NOMO-1 (cell line): Measurements from ENCODE around the gene POU2AF3.
A peak's percentile ranks its signal among the peaks of the same experiment; 100 is the strongest.
"Not testable (repeated sequence)": the region's sequence is repeated elsewhere in the genome, so short reads cannot be mapped to it uniquely, and the experiment has no call there.

Experiments
- DNase-seq, 2 experiments: peaks; one replicate each; lab custom pipeline; 2025; ENCODE audit not compliant: unreplicated experiment in 2 of 2; lab: John Stamatoyannopoulos, UW

POU2AF3 gene, protein sequence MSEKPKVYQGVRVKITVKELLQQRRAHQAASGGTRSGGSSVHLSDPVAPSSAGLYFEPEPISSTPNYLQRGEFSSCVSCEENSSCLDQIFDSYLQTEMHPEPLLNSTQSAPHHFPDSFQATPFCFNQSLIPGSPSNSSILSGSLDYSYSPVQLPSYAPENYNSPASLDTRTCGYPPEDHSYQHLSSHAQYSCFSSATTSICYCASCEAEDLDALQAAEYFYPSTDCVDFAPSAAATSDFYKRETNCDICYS

DNA sequence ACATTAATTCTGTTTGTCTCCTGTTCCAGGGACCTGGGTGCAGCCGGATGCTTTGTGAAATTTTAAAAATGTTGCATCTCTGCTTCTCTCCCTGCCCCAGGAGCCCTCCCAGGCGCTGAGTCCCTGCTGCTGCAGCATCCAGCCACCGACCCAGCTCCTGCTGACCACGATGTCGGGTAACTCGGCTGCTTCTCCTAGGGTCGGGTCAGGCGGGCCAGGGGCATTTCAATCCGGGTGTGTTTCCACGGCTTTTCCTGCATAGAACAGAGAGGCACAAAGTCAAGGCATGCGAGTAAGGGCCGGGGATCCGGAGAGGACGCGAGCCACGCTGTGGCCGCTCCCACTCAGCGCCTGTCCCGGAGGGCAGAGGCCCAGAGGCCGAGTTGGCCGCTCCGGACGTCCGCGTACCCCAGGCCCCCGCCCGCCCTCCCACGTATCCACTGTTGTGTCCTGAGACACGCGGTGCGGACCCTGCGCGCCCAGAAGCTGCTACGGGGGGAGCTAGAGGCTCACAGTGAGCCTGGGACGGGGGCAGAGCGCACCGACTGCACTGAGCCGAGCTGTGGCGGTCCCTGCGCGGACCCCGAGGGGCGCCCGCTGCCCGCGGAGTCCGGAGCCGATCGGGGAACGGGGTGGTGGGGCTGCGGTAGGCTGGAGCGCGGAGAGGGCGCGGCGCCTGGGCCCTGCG lies at the start of gene POU2AF3:
TSS of gene POU2AF3 (plus strand) at position 134 of the 688 bp plus-strand sequence. CDS start at position 170, 36 bp downstream.
- no peak for DNase-seq

DNA sequence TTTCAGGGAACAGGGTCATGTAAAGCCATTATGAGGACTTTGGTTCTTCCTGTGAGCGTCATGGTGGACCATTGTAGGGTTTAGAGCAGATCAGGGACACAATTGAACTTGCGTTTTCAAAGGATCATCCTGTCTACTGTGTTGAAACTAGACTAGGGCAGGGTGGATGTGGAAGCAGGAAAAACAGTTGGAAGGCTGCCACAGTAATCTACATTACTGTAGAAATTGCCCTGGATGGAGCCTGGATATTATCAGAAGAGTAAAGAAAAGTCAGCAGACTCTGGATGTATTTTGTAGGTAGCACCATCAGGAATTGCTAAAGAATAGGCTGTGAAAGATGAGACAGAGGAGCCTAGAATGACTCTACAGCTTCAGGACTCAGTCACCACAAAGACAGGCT lies 47.4 kb upstream of the POU2AF3 start:
- no peak for DNase-seq

DNA sequence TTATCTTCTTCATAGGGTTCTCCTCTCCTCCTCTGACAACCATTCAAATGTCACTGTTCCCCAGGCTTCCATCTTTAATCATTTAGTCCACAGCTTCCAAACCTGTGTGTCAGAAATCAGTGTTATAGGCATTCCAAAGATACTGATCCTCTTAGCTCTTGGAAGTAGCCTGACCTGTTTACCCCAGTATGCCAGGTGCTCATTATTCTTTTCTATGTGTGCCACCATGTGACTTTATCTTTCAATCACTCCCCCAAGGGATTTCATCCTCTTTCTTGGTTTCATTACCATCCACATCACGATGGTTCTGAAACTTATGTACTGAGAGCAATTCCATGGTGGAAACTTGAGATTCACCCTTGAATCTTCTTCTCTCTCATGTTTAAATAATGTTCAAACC lies 45.2 kb upstream of the POU2AF3 start:
- DNase-seq, result no peak

DNA sequence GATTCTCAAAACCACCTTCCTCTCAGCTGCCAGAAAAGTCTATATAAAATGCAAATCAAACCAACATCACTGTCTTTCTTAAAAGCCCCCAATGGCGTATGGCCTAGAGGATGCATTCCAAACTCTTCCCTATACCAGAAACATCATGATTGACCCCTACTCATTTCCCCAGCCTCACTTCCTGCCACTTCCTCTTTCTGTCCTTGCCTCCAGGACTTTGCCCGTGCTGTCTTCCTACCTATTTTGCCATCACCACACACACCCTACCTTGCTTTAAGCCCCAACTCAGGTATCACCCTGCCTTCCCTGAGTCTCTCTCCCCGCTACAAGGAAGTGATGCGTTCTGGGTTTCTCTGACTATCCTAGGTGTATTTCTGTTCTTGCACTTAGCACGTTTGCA lies 44.7 kb upstream of the POU2AF3 start:
- no peak for DNase-seq

DNA sequence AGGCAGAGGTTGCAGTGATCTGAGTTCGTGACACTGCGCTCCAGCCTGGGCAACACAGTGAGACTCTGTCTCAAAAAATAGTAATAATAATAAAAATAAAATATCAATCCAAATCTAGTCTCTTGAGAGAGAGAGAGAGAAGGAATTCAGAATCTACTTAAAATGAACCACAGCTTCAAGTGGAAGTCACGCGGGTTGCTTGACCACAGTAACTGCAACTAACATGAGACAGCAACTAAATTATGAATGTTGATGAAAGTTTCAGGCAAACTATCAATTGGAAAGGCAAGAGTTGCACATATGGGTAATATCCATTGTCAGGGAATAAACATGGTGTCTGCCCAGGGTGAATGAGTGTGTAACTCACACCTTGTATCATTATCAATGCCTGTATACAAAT lies 40.3 kb upstream of the POU2AF3 start:
- DNase-seq, result no peak

DNA sequence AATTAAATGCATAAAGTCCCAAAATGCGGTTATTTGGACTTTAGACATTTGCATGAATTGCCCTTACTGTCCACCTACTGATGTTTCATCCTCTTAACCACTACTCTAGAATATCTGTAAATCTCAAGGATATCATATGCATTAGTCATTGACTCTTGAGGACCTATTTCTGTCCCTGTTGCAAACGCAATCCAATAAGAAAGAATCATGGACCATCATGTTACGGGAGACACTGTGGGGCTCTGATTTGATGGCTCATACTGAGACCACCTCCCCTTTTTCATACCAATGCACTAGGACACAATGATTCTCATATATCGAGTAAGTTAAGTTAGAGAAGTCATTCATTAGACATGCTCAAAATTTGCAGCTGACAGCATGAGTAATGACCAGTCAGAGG lies 38.5 kb upstream of the POU2AF3 start:
- no peak for DNase-seq

DNA sequence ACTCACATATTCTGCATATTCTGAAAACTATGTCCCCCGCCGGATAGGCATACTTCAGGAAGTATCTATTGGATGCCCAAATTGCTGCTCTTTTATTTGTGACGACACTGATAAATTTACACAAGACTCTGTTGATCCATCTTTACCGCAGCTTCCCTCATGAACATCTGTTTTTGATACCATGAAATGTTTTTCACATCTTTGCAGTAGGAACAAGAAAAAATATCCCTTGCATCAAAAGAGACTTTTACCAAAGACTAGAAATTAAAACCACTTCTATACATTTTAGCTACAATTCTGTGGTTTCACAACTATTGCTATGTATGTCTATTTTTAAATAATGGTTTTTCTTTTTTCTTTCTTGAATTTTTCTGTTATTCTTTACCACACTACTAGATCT lies 37.5 kb upstream of the POU2AF3 start:
- no peak for DNase-seq

DNA sequence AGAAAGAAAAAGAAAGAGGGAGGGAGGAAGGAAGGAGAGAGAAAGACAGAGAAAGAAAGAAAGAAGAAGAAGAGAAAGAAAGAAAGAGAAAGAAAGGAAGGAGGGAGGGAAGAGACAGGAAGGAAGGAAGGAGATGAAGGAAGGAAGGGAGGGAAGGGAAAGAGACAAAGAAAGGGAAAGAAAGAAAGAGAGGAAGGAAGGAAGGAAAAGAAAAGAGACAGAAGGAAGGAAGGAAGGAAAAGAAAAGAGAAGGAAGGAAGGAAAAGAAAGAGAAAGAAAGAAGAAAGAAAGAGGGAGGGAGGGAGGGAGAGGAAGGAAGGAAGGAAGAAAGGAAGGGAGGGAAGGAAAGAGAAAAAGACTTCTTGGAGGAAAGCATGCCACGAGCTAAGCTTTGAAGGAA lies 33.7 kb upstream of the POU2AF3 start:
- no peak for DNase-seq

DNA sequence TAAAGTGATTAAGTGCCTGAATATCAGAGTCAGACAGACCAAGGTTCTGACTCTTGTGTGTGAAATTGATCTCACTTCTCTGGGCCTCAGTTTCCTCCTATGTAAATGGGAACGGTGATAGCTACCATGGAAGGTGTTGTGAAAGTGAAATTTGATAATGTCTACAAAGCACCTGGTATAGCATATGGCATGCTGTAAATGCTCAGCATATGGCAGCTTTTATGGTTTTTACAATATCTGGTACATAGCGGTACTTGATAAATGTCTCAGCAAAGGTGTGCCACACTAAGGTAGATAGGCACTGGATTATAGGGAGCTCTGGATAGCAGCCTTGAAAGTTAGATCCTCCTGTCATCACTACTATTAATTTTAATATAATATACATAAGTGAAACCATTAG lies 32.9 kb upstream of the POU2AF3 start:
- DNase-seq, result no peak

DNA sequence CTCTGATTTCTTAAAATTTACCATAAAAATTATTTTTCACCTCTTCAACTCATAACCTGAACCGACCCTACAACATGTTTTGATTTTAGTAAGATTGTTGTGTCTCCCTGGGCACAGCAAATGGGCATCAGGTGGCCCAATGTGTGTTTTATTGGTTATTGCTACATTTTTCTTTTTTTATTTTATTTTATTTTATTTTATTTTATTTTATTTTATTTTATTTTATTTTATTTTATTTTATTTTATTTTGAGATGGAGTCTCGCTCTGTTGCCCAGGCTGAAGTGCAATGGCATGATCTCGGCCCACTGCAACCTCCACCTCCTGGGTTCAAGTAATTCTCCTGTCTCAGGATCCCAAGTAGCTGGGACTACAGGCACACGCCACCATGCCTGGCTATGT lies 30.0 kb upstream of the POU2AF3 start:
- not testable (repeated sequence) for DNase-seq

DNA sequence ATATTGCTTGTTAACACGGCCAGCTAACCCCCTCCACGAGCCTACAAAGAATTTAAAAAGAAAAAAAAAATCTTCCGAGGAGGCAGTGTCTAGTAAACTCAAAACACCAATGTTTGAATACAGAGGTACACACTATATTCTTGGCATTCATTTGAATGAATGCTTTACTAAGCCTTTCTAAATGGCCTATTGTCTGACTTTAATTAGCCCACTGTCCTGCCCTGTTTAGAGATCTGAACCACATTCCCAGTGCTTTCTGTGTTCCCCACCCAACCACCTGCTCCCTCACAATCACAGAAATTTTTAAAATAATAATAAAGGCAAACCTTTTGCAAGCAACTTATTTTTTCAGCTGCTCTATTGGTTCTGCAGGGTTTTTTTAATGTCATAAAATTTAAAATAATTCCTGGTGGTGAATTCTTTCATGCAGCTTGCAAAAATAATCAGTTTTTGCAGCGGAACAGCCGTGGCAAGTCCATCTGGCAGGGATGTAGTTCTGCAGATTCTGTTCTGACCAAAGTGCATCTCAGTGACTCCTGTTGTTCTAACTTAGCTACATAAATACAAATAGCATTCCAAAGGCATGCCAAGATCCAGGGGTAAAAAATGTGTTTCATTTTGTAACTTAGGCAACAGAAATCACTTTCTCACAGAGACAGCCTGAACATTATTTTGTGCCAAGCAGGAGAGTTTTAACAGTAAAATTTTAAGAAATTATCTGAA lies 29.0 kb upstream of the POU2AF3 start:
- DNase-seq, result no peak

DNA sequence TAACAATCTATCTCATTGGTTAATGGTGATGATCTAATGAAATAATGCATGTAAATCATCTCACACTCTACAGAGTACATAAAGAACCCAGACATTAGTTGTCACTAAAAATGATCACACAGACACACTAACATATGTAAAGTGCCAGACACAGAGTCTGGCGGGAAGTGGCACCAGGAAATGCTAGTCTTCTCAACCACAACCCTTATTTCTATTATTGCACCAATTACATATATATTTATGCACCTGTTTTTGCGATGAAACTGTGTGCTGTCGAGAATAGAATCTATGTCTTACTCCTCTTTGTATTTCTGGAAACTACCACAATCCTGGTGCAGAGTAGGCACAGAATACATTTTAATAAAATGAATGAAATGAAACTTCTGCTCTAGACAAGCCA lies 25.9 kb upstream of the POU2AF3 start:
- DNase-seq, result no peak

DNA sequence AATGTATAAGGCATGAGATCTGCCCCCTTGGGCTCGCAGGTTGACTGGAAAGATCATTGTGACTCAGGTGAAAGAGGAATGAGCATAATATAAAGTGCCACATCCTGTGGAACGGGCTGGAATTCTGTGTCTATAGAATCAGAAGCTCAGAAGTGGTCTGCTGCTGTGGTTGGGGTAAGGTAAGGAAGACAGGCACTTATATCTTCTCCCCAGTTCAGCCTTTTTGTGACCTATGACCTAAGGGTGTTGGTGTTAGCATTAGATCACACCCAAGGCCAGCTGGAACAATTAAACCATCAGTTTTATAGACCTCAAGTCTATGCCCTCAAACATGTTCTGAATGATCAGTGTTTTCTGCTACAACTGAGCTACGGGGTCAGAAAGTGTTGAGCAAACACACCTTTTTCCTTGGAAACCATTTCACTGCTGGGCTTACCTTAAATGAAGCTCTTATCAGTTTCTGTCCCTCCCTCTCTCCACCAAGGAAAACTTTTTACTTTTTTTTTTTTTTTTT lies 15.7 kb upstream of the POU2AF3 start:
- DNase-seq, result no peak

DNA sequence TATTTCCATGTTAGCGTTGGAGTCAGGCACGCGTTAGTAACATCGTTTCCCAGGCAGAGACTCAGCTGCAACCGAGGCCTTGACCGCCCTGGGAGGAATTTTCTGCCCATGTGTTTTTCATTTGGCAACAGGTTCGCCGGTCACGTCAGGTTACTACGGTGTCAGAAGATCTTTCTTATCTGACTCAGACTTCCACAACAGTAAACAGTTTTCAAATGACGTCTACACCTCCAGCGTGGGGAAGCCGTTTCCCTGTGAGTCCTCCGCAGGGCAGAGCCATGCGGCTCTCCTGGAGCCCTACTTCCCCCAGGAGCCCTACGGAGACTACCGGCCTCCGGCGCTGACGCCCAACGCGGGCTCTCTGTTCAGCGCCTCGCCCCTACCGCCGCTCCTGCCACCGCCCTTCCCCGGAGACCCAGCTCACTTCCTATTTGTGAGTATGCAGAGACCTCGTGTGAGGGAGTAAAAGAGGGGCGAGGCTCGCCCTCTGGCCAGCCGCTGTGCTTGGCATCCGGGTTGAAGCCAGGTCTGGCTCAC lies 14.3 kb upstream of the POU2AF3 start:
- DNase-seq, result peak in 1 of 2 experiments; percentile 5

DNA sequence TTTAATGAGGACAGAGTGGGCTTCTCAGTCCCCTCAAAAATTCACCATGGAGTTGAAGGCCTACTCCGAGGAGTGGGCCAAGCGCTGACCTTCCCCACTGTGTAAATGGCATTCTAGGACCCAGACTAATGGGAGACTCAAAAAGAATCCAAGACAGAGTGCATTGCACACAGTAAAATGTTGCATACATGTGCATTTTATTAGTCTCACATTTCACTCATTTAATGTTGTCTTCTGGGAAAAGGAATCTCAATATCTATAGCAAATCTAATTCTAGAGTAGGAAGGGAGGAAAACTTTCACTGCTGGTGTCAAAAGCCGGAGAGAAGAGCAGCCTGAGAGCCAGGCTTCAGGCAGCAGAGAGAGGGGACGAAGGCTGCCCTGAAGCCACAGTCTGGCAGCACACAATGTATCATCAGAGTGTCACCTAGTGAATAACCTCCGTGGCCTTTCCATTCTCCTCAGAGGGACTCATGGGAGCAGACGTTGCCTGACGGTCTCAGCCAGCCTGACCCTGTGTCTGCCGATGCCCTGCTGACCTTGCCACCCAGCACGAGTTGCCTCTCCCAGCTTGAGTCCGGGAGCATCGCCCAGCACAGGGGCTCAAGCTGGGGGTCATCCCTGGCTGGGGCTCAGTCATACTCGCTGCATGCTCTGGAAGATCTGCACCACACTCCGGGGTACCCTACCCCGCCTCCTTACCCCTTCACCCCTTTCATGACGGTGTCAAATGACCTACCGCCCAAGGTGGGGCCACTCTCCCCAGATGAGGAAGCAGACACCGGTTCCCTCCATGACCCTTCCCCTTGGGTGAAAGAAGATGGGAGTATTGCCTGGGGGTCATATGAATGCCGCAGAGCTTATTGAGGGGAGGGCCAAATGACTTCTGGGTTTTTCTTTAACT lies 12.9 kb upstream of the POU2AF3 start:
- no peak for DNase-seq

DNA sequence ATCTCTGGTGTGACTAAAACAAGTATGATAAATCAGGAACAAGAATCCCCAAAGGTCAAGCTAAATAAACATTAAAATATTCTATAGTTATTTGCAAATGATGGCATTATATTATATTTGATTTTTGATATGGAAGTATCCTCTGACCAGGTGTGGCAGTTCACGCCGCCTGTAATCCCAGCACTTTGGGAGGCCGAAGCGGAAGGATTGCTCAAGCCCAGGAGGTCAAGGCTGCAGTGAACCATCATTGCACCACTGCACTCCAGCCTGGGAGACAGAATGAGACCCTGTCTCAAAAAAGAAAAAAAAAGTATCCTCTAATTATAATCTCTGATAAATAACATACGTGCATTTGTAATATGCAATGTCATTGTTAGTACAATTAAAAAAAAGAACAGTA lies 6.6 kb upstream of the POU2AF3 start:
- DNase-seq, result no peak

DNA sequence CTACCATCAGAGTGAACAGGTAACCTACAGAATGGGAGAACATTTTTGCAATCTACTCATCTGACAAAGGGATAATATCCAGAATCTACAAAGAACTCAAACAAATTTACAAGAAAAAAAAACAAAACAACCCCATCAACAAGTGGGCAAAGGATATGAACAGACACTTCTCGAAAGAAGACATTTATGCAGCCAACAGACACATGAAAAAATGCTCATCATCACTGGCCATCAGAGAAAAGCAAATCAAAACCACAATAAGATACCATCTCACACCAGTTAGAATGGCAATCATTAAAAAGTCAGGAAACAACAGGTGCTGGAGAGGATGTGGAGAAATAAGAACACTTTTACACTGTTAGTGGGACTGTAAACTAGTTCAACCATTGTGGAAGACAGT lies 5.9 kb upstream of the POU2AF3 start:
- not testable (repeated sequence) for DNase-seq

DNA sequence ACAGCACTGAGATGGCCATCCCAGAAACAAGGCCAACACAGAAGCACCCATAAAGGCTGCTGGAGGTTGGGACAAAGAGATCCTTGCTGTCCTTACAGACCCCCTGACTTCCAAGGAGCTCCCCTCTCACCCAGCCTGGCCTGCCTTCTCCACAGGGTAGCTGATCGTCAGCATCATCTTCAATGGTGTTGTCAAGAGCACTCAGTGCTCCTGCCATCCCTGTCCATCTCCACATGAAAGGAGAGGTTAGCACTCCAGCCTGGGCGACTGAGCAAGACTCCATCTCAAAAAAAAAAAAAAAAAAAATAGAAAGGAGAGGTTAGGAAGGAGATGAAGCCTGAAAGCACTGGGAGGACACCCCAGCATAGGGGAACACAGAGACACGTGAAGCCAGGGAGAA lies 2.1 kb upstream of the POU2AF3 start:
- no peak for DNase-seq

DNA sequence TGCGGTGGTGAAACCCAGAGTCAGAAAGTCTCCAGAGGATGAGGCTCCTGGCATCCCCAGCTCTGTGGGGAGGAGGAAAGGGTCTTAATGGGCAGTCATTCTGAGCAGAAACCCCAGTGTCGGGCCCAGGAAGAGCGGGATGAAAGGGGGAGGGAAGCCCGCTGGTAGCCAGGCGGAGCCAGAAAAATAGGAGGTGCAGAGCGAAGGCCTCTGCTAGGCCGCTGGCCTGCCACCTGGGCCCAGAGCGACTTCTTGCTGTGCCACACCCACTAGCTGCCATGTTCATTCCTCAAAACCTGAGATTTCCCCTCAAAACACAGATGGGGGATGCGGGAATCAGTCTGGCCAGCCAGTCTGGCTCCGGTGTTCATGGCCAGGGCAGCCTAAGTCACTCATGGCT lies 650 bp upstream of the POU2AF3 start:
- no peak for DNase-seq
